ENCODE measurements around the gene FEN1. TPM values are rescaled to one million over a fixed set of nuclear protein-coding genes. Genes with fewer than 3 reads are reported as not detected.

Gene FEN1
- total RNA-seq, 2 experiments from 2014 or later, result 109 to 114 TPM

DNA sequence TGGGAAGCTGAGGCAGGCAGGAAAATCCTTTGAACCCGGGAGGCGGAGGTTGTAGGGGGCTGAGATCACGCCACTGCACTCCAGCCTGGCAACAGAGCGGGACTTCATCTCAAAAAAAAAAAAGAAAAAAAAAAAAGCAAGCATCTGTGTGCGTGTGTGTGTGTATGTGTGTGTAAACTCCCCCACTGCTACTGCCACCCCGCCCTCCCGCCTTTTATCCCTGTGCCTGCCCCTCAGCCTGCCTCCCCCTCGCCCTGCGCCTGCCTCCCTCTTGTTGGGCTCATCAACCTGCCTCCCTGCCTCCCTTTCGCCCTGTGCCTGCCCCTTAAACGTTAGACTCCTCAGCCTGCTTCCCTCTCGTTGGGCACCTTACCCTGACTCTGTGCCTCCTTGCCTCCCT, 18.3 kb upstream of the FEN1 start:
- no peaks in the 10 kb centered on the region for H3K9me3 Mint-ChIP-seq
- H3K27ac Mint-ChIP-seq, result no peak overlapping the region
- TF ChIP-seq, protein P1, sequence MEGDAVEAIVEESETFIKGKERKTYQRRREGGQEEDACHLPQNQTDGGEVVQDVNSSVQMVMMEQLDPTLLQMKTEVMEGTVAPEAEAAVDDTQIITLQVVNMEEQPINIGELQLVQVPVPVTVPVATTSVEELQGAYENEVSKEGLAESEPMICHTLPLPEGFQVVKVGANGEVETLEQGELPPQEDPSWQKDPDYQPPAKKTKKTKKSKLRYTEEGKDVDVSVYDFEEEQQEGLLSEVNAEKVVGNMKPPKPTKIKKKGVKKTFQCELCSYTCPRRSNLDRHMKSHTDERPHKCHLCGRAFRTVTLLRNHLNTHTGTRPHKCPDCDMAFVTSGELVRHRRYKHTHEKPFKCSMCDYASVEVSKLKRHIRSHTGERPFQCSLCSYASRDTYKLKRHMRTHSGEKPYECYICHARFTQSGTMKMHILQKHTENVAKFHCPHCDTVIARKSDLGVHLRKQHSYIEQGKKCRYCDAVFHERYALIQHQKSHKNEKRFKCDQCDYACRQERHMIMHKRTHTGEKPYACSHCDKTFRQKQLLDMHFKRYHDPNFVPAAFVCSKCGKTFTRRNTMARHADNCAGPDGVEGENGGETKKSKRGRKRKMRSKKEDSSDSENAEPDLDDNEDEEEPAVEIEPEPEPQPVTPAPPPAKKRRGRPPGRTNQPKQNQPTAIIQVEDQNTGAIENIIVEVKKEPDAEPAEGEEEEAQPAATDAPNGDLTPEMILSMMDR (IDR thresholded peaks at IDR 0.05), result no peak
- ATAC-seq (no peak), DNase-seq (no peak)
- intact Hi-C loops (cut with micrococcal nuclease), result no loop called here
- ChIA-PET POLR2A (interaction anchor here (1.5 kb wide), 1 partner anchor 8 kb away, joined by 3 read pairs; no protein-coding TSS in a partner anchor), CTCF (interaction anchor here (1.0 to 1.5 kb wide), 3 partner anchors 21 to 30 kb away, joined by 3 to 4 read pairs (median 3); no protein-coding TSS in a partner anchor)
- no peaks in the 10 kb centered on the region for H3K36me3 Mint-ChIP-seq (ENCODE audit: low read depth)
- H3K4me1 Mint-ChIP-seq (ENCODE audit: low read depth), result peaks cover 13% of the 10 kb centered on the region
- no peak overlapping the region for H3K4me3 Mint-ChIP-seq
- H3K27me3 Mint-ChIP-seq, result peaks cover 2% of the 10 kb centered on the region

DNA sequence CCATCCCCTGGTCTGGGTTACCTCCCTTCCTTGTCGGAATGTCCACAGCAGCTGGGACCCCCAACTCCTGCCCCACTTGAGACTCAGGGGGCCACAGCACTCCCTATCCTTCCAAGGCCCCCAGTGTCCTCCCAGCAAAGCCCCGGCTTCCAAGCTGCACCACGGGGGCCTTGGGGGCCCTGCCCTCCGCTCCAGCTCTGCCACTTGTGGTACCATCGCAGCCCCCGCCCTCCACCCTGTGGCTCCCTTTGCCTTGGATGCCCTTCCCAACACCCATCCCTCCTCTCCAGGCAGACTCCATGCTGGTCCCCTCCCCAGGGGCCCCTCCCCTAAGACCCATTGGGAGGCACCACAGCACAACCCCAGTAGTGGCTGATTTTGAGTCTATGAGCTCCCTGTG, 17.6 kb upstream of the FEN1 start:
- no peak overlapping the region for H3K27ac Mint-ChIP-seq
- no peaks in the 10 kb centered on the region for H3K9me3 Mint-ChIP-seq
- H3K36me3 Mint-ChIP-seq (ENCODE audit: low read depth), result no peaks in the 10 kb centered on the region
- no peak overlapping the region for H3K4me3 Mint-ChIP-seq
- POLR2A ChIA-PET, result interaction anchor here (1.0 to 2.4 kb wide), 3 partner anchors 17 to 22 kb away, joined by 3 to 6 read pairs (median 3); partner anchors contain the start of genes FEN1, MYRF and TMEM258
- intact Hi-C loops (cut with micrococcal nuclease), result no loop called here
- TF ChIP-seq, protein P1 (IDR thresholded peaks at IDR 0.05), result no peak
- no peak for ATAC-seq
- peaks cover 2% of the 10 kb centered on the region for H3K27me3 Mint-ChIP-seq
- peaks cover 13% of the 10 kb centered on the region for H3K4me1 Mint-ChIP-seq (ENCODE audit: low read depth)
- no peak for DNase-seq
- CTCF ChIA-PET, result interaction anchor here (1.0 to 3.2 kb wide), 5 partner anchors 16 to 31 kb away, joined by 3 to 14 read pairs (median 4); no protein-coding TSS in a partner anchor

DNA sequence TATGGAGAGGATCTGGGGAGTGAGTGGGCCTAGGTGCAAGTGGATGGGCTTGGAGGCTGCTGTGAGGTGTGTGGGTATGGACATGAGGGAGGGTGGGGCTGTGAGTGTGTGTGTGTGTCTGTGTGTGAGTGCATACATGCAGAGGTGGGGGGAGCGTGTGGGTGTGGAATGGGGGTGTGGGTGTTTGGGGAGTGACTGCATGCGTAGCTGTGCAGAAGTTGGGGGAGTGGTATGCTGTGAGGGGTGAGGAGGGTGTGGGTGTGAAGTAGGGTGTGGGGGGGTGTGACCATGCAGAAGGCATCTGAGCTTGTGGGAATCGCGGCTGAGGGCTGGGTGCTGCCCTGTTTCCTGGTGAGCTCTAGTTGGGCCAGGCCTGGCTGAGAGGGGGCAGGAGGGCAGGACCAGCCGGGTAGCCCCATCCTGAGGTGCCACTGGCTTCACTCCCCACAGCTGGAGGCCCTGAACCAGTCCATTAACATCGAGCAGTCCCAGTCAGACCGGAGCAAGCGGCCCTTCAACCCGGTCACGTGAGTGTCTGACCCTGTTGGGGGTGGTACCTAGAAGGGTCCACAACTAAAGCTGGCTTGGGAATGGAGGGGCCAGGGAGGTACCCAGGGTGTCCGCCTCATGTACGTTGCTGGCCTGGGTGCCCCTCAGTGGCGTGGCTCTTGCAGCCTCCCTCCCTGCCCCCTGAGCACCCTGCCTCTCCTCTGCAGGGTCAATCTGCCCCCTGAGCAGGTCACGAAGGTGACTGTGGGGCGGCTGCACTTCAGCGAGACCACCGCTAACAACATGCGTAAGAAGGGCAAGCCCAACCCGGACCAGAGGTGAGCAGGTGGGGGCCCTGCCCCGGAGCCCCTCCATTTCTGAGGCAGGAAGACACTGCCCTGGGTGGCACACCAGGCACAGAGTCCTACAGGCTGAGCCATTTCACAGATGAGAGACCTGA, 16.8 kb upstream of the FEN1 start:
- no peak for ATAC-seq
- H3K27ac Mint-ChIP-seq, result no peak overlapping the region
- H3K27me3 Mint-ChIP-seq, result peaks cover 2% of the 10 kb centered on the region
- TF ChIP-seq, protein P1 (IDR thresholded peaks at IDR 0.05), result no peak
- peaks cover 13% of the 10 kb centered on the region for H3K4me1 Mint-ChIP-seq (ENCODE audit: low read depth)
- H3K4me3 Mint-ChIP-seq, result no peak overlapping the region
- ChIA-PET POLR2A (interaction anchor here (1.0 to 2.4 kb wide), 3 partner anchors 16 to 23 kb away, joined by 3 to 6 read pairs (median 3); partner anchors contain the start of genes FEN1, MYRF and TMEM258), CTCF (interaction anchor here (0.7 to 3.2 kb wide), 7 partner anchors 12 to 32 kb away, joined by 3 to 14 read pairs (median 4); no protein-coding TSS in a partner anchor)
- no peaks in the 10 kb centered on the region for H3K36me3 Mint-ChIP-seq (ENCODE audit: low read depth)
- intact Hi-C loops (cut with micrococcal nuclease), result no loop called here
- no peak for DNase-seq
- H3K9me3 Mint-ChIP-seq, result no peaks in the 10 kb centered on the region

DNA sequence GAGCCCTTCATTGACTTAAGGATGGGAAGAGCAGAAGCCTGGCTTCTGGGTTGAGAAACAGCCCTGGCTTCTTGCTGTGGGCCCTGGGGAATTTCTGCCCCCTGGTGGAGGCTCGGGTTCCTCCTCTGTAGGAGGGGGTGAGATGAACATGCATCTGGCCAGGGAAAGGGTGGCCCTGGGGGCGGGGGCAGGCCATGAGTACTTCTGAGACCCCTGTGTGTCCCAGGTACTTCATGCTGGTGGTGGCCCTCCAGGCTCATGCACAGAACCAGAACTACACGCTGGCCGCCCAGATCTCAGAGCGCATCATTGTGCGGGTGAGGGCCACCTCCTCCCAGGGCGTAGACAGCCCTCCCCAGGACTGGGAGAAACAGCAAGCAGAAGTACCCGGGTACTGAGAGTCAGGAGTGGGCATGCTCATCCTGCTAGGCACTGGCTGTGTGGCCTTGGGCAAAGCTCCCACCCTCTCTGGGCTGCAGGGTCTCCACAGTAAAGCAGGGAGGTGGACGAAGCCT, 16.1 kb upstream of the FEN1 start:
- peaks cover 2% of the 10 kb centered on the region for H3K27me3 Mint-ChIP-seq
- POLR2A ChIA-PET, result interaction anchor here (2.4 kb wide), 1 partner anchor 15 kb away, joined by 6 read pairs; the partner anchor contains the start of genes FEN1 and TMEM258
- H3K27ac Mint-ChIP-seq, result no peak overlapping the region

More for the DNA sequence above, 16.1 kb upstream of the FEN1 start:
- intact Hi-C loops (cut with micrococcal nuclease), result no loop called here
- peak; percentile 86 for DNase-seq
- peak; percentile 78 for ATAC-seq
- TF ChIP-seq, protein P1 (IDR thresholded peaks at IDR 0.05), result peak; percentile 73
- CTCF ChIA-PET, result interaction anchor here (0.6 to 3.2 kb wide), 5 partner anchors 11 to 26 kb away, joined by 3 to 14 read pairs (median 3); no protein-coding TSS in a partner anchor
- Mint-ChIP-seq H3K36me3 (ENCODE audit: low read depth) (no peaks in the 10 kb centered on the region), H3K4me3 (no peak overlapping the region), H3K9me3 (no peaks in the 10 kb centered on the region), H3K4me1 (ENCODE audit: low read depth) (peaks cover 13% of the 10 kb centered on the region)

Measured in activated CD8-positive, alpha-beta T cell treated with anti-CD3 and anti-CD28 coated beads for 36 hours (primary cell).